Naive B cell (primary cell): ENCODE data around the gene FZD4. TPM values are rescaled to one million over a fixed set of nuclear protein-coding genes. Genes with fewer than 3 reads are reported as not detected.
A peak's percentile ranks its signal among the peaks of the same experiment; 100 is the strongest.
"Not testable (repeated sequence)": the region's sequence is repeated elsewhere in the genome, so short reads cannot be mapped to it uniquely, and the experiment has no call there.

Source experiments
- ATAC-seq, 2 donors: fragments of 150-1000 bp; cut with Tn5 transposase; 2 replicates each; pipeline ENCODE4 v1.10.0; 2021; ENCODE audit warnings: low read depth in 2 of 2, mild to moderate bottlenecking in 2 of 2, moderate library complexity in 2 of 2
- DNase-seq: peaks from one replicate; pipeline ENCODE4 v3.0.0; 2022
- H3K27ac Mint-ChIP-seq, 6 donors: one replicate each; pipeline ENCODE4 v1.8.0; 2020 to 2022; ENCODE audit warnings: mild to moderate bottlenecking in 6 of 6, mixed read lengths in 6 of 6, moderate library complexity in 5 of 6, inconsistent platforms in 2 of 6
- H3K27me3 Mint-ChIP-seq, 3 donors: one replicate each; pipeline ENCODE4 v1.8.0; 2021 to 2022; ENCODE audit warnings: mixed read lengths in 3 of 3, mild to moderate bottlenecking in 1 of 3
- H3K36me3 Mint-ChIP-seq, 2 donors: one replicate each; pipeline ENCODE4 v1.8.0; 2020 to 2022; ENCODE audit warnings: mixed read lengths in 2 of 2, inconsistent platforms in 1 of 2, mild to moderate bottlenecking in 1 of 2
- H3K4me1 Mint-ChIP-seq, 3 donors: one replicate each; pipeline ENCODE4 v1.8.0; 2020 to 2022; ENCODE audit warnings: mixed read lengths in 3 of 3, inconsistent platforms in 1 of 3, mild to moderate bottlenecking in 1 of 3, moderate library complexity in 1 of 3
- H3K4me3 Mint-ChIP-seq, 8 donors: one replicate each; pipeline ENCODE4 v1.8.0; 2020 to 2022; ENCODE audit warnings: mild to moderate bottlenecking in 8 of 8, mixed read lengths in 8 of 8, moderate library complexity in 8 of 8, inconsistent platforms in 2 of 8
- H3K9me3 Mint-ChIP-seq, 7 donors: one replicate each; pipeline ENCODE4 v1.8.0; 2020 to 2022; ENCODE audit warnings: mixed read lengths in 7 of 7, mild to moderate bottlenecking in 5 of 7, inconsistent platforms in 2 of 7, moderate library complexity in 1 of 7
- polyA plus RNA-seq, 6 donors: library from polyadenylated mRNA; unstranded; fragments of 300-500 nt; fragmentation: Illumina TruSeq; gene quantifications; one replicate each; pipeline ENCODE4 v1.2.3, GENCODE V29; 2021; ENCODE audit warnings: low read depth in 6 of 6

Gene FZD4
- polyA plus RNA-seq, 6 donors from 2014 or later: not detected

DNA sequence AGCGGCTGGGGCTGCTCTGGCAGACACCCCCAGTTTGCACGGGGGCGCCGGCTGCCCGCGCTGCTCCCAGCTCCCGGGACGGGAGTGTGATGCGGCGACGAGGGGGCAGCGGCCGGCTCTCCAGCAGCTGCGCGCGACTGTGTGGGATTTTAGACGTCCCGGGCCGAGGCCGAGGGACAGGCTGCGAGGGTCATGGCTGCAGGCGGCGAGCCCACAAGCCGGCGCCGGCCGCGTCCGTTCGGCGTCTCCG lies 159 bp downstream of the FZD4 start:
- ATAC-seq: no peak
- H3K36me3 Mint-ChIP-seq: no peaks in the 10 kb centered on the region
- no peak overlapping the region for H3K27ac Mint-ChIP-seq
- H3K4me1 Mint-ChIP-seq: peaks cover 18 to 20% (median 19%) of the 10 kb centered on the region in 3 donors
- peaks cover 36 to 55% (median 52%) of the 10 kb centered on the region in 3 donors for H3K27me3 Mint-ChIP-seq
- DNase-seq: no peak
- peak overlapping the region in 2 of 8 donors; percentile 73 to 96 for H3K4me3 Mint-ChIP-seq
- H3K9me3 Mint-ChIP-seq: no peaks in the 10 kb centered on the region

- Mint-ChIP-seq H3K4me3 (peak overlapping the region; percentile 73 to 96 (median 84)), H3K27me3 (peaks cover 31 to 51% (median 46%) of the 10 kb centered on the region in 3 donors), H3K36me3 (no peaks in the 10 kb centered on the region), H3K27ac (peak overlapping the region in 2 of 6 donors; percentile 4 to 36), H3K4me1 (peaks cover 18 to 20% (median 19%) of the 10 kb centered on the region in 3 donors), H3K9me3 (no peaks in the 10 kb centered on the region)
- peak in 1 of 2 donors; percentile 26 for ATAC-seq
- no peak for DNase-seq
These were observed 705 bp downstream of the FZD4 start for GRCh38 chr11:86954269-86955110.

- no peaks in the 10 kb centered on the region for H3K36me3 Mint-ChIP-seq
- H3K27me3 Mint-ChIP-seq: peaks cover 33 to 54% (median 47%) of the 10 kb centered on the region in 3 donors
- H3K9me3 Mint-ChIP-seq: no peaks in the 10 kb centered on the region
- peaks cover 18 to 20% (median 19%) of the 10 kb centered on the region in 3 donors for H3K4me1 Mint-ChIP-seq
- no peak overlapping the region for H3K27ac Mint-ChIP-seq
- peak overlapping the region in 1 of 8 donors; percentile 86 for H3K4me3 Mint-ChIP-seq
- ATAC-seq (no peak), DNase-seq (no peak)
These were observed 2.8 kb downstream of the FZD4 start for GRCh38 chr11:86952221-86952875.

DNA sequence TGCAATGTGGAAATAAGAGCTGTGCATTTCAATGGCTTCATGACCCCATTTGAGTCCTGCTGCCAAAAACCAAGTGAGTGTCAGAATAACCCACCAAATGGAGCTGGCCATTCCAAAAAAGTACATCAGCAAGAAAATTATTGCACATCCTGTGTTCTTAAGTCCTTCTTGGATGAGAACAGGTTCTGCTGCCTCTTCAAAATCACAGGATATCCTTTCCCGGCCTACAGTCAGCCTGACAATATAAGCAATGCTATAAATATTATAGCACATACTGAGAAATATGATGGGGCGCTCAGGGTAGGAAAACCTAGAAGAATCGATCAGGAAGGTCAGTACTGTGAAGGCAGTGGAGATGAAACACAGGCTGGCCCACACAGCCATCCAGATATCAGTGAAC lies 3.5 kb downstream of the FZD4 start:
- ATAC-seq: no peak
- H3K9me3 Mint-ChIP-seq: no peaks in the 10 kb centered on the region
- H3K27ac Mint-ChIP-seq: no peak overlapping the region
- DNase-seq: no peak
- H3K4me3 Mint-ChIP-seq: peak overlapping the region in 1 of 8 donors; percentile 8
- peaks cover 17 to 20% (median 19%) of the 10 kb centered on the region in 3 donors for H3K4me1 Mint-ChIP-seq
- H3K36me3 Mint-ChIP-seq: no peaks in the 10 kb centered on the region
- H3K27me3 Mint-ChIP-seq: peaks cover 31 to 54% (median 44%) of the 10 kb centered on the region in 3 donors

GRCh38 chr11:86950661-86950995 lies 4.6 kb downstream of the FZD4 start:
- no peak for DNase-seq
- H3K4me1 Mint-ChIP-seq: peaks cover 9 to 11% (median 9%) of the 10 kb centered on the region in 3 donors
- H3K4me3 Mint-ChIP-seq: no peak overlapping the region
- no peaks in the 10 kb centered on the region for H3K36me3 Mint-ChIP-seq
- peaks cover 23 to 43% (median 33%) of the 10 kb centered on the region in 3 donors for H3K27me3 Mint-ChIP-seq
- H3K9me3 Mint-ChIP-seq: no peaks in the 10 kb centered on the region
- H3K27ac Mint-ChIP-seq: no peak overlapping the region
- no peak for ATAC-seq

DNA sequence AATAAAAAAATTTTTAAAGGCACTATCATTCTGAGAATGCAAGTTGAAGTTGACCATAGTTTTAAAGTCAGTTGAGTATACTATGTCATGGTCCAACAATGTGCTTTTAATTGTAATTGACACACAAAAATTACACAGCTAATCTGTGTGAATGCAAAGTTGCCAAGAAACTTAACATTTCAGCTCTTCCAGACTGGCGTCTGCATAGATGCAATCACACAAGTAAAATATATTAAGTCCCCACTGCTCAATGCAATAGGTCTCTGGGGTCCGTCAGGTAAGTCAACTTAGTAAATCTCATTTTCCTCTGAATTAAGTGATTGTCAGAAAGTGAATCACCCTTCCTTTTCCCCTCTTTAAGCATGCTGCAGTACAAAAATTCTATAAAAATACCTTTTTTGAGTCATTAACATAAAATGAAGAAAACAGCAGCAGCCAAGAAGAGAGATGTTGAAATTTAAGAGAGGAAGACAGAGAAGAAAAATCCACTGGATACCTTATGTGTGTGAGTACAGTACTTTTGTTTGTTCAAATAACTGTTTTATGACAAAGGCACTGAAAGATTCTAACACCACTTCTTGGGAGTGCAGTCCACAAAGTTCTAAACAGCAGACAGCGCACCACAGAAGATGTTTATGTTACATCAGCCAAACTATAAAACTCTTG lies 5.1 kb downstream of the FZD4 start:
- Mint-ChIP-seq H3K4me3 (no peak overlapping the region), H3K27me3 (peaks cover 21 to 39% (median 30%) of the 10 kb centered on the region in 3 donors), H3K9me3 (no peaks in the 10 kb centered on the region), H3K27ac (no peak overlapping the region), H3K36me3 (no peaks in the 10 kb centered on the region), H3K4me1 (peaks cover 6 to 8% (median 7%) of the 10 kb centered on the region in 3 donors)
- no peak for DNase-seq
- ATAC-seq: no peak

DNA sequence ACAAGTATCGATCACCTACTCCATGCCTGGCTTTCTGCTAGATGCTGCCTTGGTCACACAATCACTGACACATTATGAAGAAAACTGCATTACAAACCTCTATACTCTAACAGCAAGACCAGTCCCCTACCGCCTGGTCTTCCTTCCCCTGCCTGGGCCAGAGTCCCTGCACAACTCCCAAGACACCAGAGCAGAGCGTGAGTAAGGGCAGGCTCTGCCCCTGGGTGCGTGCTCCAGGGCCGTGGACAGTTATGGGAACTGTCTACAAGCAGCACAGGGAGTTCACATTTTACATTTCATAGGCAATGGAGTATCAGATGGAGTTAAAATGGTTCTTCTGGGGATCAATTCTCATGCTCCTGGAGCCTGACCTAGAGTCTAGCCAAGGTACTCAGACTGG lies 6.5 kb downstream of the FZD4 start:
- Mint-ChIP-seq H3K4me3 (no peak overlapping the region), H3K27me3 (peaks cover 12 to 29% (median 20%) of the 10 kb centered on the region in 3 donors), H3K27ac (peak overlapping the region in 1 of 6 donors; percentile 22), H3K9me3 (no peaks in the 10 kb centered on the region), H3K36me3 (no peaks in the 10 kb centered on the region), H3K4me1 (no peaks in the 10 kb centered on the region)
- DNase-seq: no peak
- ATAC-seq: no peak

GRCh38 chr11:86947541-86947940 lies 7.7 kb downstream of the FZD4 start:
- no peaks in the 10 kb centered on the region for H3K36me3 Mint-ChIP-seq
- peaks cover 12 to 25% (median 15%) of the 10 kb centered on the region in 3 donors for H3K27me3 Mint-ChIP-seq
- H3K27ac Mint-ChIP-seq: no peak overlapping the region
- H3K9me3 Mint-ChIP-seq: no peaks in the 10 kb centered on the region
- DNase-seq: no peak
- no peak for ATAC-seq
- no peaks in the 10 kb centered on the region for H3K4me1 Mint-ChIP-seq
- H3K4me3 Mint-ChIP-seq: no peak overlapping the region

- not testable (repeated sequence) for H3K4me1 Mint-ChIP-seq, H3K36me3 Mint-ChIP-seq, H3K27ac Mint-ChIP-seq, H3K4me3 Mint-ChIP-seq, H3K9me3 Mint-ChIP-seq, DNase-seq, ATAC-seq
- H3K27me3 Mint-ChIP-seq: peaks cover 2 to 27% (median 12%) of the 10 kb centered on the region in 3 donors
These were observed 11.7 kb downstream of the FZD4 start for GRCh38 chr11:86943505-86943904.

GRCh38 chr11:86941871-86942599 lies 13.2 kb downstream of the FZD4 start:
- Mint-ChIP-seq H3K9me3 (no peaks in the 10 kb centered on the region), H3K36me3 (no peaks in the 10 kb centered on the region), H3K4me1 (no peaks in the 10 kb centered on the region), H3K27me3 (peaks cover 0 to 25% (median 14%) of the 10 kb centered on the region in 3 donors), H3K4me3 (no peak overlapping the region), H3K27ac (peak overlapping the region in 2 of 6 donors; percentile 35 to 82)
- ATAC-seq (no peak), DNase-seq (no peak)

DNA sequence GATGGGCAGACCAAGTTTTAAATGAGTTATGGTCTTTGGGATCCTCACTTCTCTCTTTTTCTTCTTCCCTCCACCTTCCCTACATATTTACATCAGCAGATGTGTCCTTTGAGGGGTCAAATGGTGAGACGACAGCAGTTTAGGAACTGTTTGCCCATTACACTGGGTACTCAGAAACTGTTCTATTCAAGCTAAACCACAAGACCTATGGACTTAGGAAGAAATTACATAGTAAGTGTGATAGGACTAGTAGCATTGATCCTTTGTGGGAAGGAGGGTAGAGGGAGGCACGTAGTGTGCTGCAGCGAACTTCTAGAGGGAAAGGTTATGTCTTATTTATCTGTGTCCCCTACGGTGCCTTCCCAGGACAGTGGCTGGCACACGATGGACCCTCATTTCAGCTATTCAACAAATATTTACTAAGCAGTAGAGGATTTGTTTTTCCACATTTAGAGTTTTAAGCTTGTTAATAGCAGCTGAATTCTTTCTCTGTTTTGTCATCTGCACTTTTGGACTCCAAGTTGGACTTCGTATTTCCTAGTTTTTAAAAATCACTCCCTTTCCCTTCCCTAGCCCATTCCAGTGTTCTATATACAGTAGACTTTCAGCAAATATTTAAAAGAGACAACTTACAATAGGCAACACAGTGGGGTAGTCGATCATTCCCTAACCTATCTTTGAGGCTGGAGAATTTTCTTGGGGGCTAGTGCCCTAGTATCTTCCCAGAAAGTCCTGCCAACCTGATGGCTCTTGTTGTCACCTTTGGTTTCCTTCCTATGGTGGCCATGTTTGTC lies 13.9 kb downstream of the FZD4 start:
- peaks cover 0 to 25% (median 14%) of the 10 kb centered on the region in 3 donors for H3K27me3 Mint-ChIP-seq
- ATAC-seq: no peak
- no peak overlapping the region for H3K4me3 Mint-ChIP-seq
- no peaks in the 10 kb centered on the region for H3K36me3 Mint-ChIP-seq
- no peaks in the 10 kb centered on the region for H3K9me3 Mint-ChIP-seq
- H3K4me1 Mint-ChIP-seq: no peaks in the 10 kb centered on the region
- no peak for DNase-seq
- H3K27ac Mint-ChIP-seq: peak overlapping the region in 2 of 6 donors; percentile 4 to 35

DNA sequence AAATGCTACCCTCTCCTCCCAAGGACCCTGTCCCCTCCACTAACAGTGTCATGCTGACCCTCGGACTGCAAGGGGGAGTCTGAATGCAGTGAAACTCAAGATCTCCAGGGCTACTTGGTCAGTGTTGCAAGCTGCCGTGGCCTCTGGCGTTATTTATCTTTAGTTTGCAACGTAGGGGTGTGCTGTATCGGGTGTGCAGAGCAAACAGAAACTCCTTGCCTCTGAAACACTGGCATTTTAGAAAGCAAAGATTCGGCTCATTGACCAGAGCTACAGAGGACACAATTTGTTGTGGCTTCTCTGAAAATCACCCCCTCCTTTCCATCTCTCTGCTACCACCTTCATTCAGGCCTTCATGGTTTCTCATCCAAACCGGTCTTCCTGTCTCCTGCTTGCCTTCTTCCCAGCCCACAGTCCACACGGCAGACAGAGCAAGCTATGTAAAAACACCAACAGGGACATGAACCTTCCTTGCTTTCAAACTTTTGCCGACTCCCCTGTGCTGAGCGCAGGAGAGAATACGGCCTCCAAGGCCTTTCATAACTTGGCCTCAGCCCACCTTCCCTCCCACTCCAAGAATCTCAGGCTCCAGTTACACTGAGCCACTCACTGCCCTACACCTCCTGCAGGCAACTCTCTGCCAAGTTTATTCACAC lies 14.9 kb downstream of the FZD4 start:
- H3K27me3 Mint-ChIP-seq: peaks cover 0 to 25% (median 14%) of the 10 kb centered on the region in 3 donors
- H3K36me3 Mint-ChIP-seq: no peaks in the 10 kb centered on the region
- no peaks in the 10 kb centered on the region for H3K9me3 Mint-ChIP-seq
- DNase-seq (no peak), ATAC-seq (no peak)
- no peak overlapping the region for H3K4me3 Mint-ChIP-seq
- H3K27ac Mint-ChIP-seq: no peak overlapping the region
- H3K4me1 Mint-ChIP-seq: no peaks in the 10 kb centered on the region
